GM10266 (cell line): ENCODE results near the gene LARP1B.
A peak's percentile ranks its signal among the peaks of the same experiment; 100 is the strongest.
"Not testable (repeated sequence)": the region's sequence is repeated elsewhere in the genome, so short reads cannot be mapped to it uniquely, and the experiment has no call there.

Source experiments
- DNase-seq: peaks from one replicate; pipeline ENCODE4 v3.0.0; 2012; ENCODE audit errors: extremely low spot score
- TF ChIP-seq, protein P1 (sequence below): IDR thresholded peaks from 2 replicates; pipeline ENCODE4 v1.5.1; 2012; ENCODE audit warnings: mild to moderate bottlenecking, low read depth; ENCODE audit not compliant: control insufficient read depth, insufficient read depth; ENCODE audit errors: missing control alignments

The LARP1B gene

DNA sequence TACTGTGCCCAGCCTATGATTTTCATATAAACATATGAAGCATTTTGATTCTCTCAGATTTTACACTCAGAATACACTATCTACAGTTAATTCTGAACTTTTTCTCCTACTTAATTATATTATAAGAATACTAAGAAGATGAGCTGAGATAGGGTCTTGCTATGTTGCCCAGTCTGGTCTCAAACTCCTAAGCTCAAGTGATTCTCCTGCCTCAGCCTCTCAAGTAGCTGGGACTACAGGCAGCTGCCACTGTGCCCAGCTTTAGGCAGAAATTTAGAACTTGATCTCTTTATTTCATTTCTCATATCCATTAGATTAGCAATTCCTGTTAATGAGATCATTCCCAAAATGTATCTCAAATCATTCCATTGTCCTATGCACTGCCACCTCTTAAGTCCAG is 4.7 kb upstream of the LARP1B start:
- DNase-seq, result no peak
- TF ChIP-seq, protein P1, sequence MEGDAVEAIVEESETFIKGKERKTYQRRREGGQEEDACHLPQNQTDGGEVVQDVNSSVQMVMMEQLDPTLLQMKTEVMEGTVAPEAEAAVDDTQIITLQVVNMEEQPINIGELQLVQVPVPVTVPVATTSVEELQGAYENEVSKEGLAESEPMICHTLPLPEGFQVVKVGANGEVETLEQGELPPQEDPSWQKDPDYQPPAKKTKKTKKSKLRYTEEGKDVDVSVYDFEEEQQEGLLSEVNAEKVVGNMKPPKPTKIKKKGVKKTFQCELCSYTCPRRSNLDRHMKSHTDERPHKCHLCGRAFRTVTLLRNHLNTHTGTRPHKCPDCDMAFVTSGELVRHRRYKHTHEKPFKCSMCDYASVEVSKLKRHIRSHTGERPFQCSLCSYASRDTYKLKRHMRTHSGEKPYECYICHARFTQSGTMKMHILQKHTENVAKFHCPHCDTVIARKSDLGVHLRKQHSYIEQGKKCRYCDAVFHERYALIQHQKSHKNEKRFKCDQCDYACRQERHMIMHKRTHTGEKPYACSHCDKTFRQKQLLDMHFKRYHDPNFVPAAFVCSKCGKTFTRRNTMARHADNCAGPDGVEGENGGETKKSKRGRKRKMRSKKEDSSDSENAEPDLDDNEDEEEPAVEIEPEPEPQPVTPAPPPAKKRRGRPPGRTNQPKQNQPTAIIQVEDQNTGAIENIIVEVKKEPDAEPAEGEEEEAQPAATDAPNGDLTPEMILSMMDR, result no peak

DNA sequence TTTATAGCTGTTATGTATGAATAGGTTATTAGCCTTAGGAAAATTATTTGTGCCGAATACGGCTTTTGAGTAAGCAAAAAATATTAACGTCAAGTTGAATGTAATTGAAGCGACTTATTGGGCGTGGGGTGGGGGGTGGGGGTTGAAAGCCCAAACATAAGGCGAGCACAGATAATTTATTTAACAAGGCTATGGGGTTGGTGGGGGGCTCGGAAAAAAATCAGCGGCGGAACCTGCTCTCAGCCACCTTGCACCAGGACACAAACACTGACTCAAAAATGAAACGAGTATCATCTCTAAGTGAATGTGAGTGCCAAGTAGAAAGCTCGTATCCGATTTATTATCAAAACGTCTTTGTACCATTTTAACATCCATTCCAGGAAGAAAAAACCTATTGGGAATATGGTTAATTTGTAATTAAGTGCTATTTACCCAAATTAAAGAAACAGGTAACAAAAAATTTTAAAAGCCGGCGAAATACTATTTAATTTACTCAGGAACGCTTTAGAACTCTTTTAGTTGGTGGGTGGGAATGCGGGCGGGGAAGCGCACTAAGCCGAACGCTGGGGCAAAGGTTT is 902 bp upstream of the LARP1B start:
- DNase-seq, result no peak
- TF ChIP-seq, protein P1, result no peak

DNA sequence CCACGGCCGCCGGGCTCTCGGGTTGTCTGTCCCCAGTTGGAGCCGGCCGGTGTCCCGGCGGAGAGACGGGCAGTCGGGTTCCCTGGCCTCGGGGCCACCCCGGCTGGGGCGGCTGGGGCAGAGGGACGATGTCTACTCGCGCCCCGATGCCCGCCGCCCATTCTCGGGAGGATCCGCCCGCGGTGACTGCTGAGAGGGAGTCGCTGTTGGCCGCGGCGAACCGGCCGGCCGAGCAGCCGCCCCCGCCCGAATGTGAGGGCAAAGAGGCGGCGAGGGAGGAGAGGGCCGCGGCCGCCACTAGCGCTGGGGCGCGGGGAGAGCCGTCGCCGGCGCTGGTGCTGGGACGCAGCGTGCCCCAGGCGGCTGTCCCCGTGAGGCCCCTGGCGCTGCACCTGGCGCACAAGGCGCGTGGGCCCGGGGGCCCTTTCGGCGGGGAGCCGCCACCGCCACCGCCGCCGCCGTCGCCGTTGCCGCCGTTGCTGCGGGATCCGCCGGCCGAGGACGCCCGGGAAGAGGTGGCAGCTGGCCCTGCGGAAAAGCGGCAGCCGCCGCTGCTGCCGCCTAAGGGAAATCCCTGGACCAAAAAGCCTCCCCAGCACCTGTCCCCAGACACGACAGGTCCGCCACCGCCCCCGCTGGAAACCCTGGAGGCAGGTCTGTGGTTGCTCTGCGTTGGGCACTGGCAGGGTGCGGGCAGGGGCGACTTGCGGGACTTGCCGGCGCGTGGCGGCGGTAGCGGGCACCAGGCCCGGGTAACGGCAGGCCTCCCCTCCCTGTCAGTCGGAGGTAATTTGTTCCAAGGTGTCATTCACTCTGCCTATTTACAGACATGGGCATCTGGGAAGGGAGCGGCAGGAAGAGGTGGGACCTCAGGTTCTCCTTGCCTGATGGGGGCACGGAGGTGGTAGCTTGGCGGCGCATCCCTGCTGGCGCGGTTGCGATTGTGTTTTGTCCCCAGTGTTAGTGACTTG is 739 bp downstream of the LARP1B start:
- TF ChIP-seq, protein P1, result peak; percentile 37
- peak; percentile 81 for DNase-seq

DNA sequence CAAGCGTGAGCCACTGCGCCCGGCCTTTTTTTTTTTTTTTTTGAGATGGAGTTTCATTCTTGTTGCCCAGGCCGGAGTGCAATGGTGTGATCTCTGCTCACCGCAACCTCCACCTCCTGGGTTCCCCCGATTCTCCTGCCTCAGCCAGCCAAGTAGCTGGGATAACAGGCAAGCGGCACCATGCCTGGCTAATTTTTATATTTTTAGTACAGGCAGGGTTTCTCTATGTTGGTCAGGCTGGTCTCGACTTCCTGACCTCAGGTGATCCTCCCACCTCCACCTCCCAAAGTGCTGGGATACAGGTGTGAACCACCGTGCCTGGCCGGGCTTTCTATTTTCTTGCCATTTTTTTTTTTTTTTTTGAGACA is 5.3 kb downstream of the LARP1B start:
- DNase-seq, result not testable (repeated sequence)

GRCh38 chr4:128068918-128069317 is 7.8 kb downstream of the LARP1B start:
- TF ChIP-seq, protein P1, result peak; percentile 14
- DNase-seq, result no peak

DNA sequence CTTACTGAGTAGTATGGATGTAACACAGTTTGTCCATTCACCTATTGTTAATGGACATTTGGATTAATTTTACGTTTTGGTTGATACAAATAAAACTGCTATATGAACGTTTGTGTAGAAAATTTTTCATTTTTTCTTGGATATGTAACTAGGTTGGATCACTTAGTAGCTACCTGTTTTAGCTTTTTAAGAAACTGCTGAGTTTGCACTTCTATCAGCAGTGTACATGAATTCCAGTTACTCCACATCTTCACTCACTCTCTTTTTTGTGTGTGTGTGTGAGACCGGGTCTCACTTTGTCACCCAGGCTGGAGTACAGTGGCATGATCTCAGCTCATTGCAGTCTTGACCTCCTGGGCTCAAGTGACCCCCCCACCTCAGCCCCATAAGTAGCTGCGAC is 15.4 kb downstream of the LARP1B start:
- TF ChIP-seq, protein P1, result no peak

GRCh38 chr4:128095293-128095692 is 34.2 kb downstream of the LARP1B start:
- DNase-seq, result not testable (repeated sequence)

More for the DNA sequence above, 15.4 kb downstream of the LARP1B start:
- DNase-seq, result no peak

GRCh38 chr4:128107766-128108165 is 46.7 kb downstream of the LARP1B start:
- TF ChIP-seq, protein P1, result no peak
- DNase-seq, result no peak
